Smooth muscle cell (in vitro differentiated cells): ENCODE data around the gene KHDRBS2. TPM values are rescaled to one million over a fixed set of nuclear protein-coding genes. Genes with fewer than 3 reads are reported as not detected.

Experiments used
- DNase-seq: peaks from one replicate; lab custom pipeline; 2025; ENCODE audit not compliant: unreplicated experiment; lab: John Stamatoyannopoulos, UW
- H2AFZ ChIP-seq: fragments of 200-600 bp; sonication (generic); 2 replicates; pipeline ENCODE4 v1.6.0; 2016; ENCODE audit warnings: antibody characterized with exemption, low read depth, mild to moderate bottlenecking
- H3F3A ChIP-seq: fragments of 200-600 bp; sonication (generic); 2 replicates; pipeline ENCODE4 v1.6.0; 2017; ENCODE audit warnings: antibody characterized with exemption, low read depth
- H3K27ac ChIP-seq: fragments of 200-600 bp; sonication (generic); 2 replicates; pipeline ENCODE4 v1.5.1; 2016; ENCODE audit warnings: low read depth, mild to moderate bottlenecking
- H3K27me3 ChIP-seq: fragments of 200-600 bp; sonication (generic); 2 replicates; pipeline ENCODE4 v1.6.1; 2016; ENCODE audit warnings: low read depth, mild to moderate bottlenecking
- H3K36me3 ChIP-seq: fragments of 200-600 bp; sonication (generic); 2 replicates; pipeline ENCODE4 v1.5.1; 2016; ENCODE audit warnings: low read depth
- H3K4me1 ChIP-seq: fragments of 200-600 bp; sonication (generic); 2 replicates; pipeline ENCODE4 v1.5.1; 2016; ENCODE audit warnings: low read depth
- H3K4me2 ChIP-seq: fragments of 200-600 bp; sonication (generic); 2 replicates; pipeline ENCODE4 v1.6.0; 2016; ENCODE audit warnings: mild to moderate bottlenecking
- H3K4me3 ChIP-seq: fragments of 200-600 bp; sonication (generic); 2 replicates; pipeline ENCODE4 v1.5.1; 2016; ENCODE audit warnings: mild to moderate bottlenecking
- H3K79me2 ChIP-seq: fragments of 200-600 bp; sonication (generic); 2 replicates; pipeline ENCODE4 v1.6.0; 2016; ENCODE audit warnings: low read depth, mild to moderate bottlenecking
- H3K9ac ChIP-seq: fragments of 200-600 bp; sonication (generic); 2 replicates; pipeline ENCODE4 v1.6.0; 2016; ENCODE audit warnings: low read depth
- H3K9me3 ChIP-seq: fragments of 200-600 bp; sonication (generic); replicated peaks from 2 replicates; pipeline ENCODE4 v1.5.1; 2016; ENCODE audit warnings: low read depth
- H4K20me1 ChIP-seq: fragments of 200-600 bp; sonication (generic); 2 replicates; pipeline ENCODE4 v1.6.0; 2016; ENCODE audit warnings: low read depth
- CTCF ChIP-seq: fragments of 200-600 bp; sonication (generic); IDR thresholded peaks from 2 replicates; pipeline ENCODE4 v1.5.1; 2017; ENCODE audit warnings: borderline replicate concordance, mild to moderate bottlenecking, antibody characterized with exemption; ENCODE audit not compliant: insufficient read depth, poor library complexity, severe bottlenecking
- WGBS: methylation state at CpG from one replicate; pipeline ENCODE4 v1.1.7; 2016; ENCODE audit warnings: low lambda C conversion rate; 5-methylcytosine and 5-hydroxymethylcytosine counted together
- polyA plus RNA-seq: library from polyadenylated mRNA; unstranded; fragments of >200 nt; fragmentation: Nextera tagmentation; extraction: Ambion mirVana; gene quantifications from 2 replicates; pipeline ENCODE4 v1.2.1, GENCODE V29; 2016
- total RNA-seq: library from RNA; depleted of rRNA; stranded (reverse); fragments of >200 nt; gene quantifications from 2 replicates; pipeline ENCODE4 v1.2.3, GENCODE V29; 2014

KHDRBS2 gene
- total and polyA plus RNA-seq, 2 experiments from 2014 or later: 0.07 to 0.27 TPM

GRCh38 chr6:62323818-62324431, 37.9 kb upstream of the KHDRBS2 start:
- no peak for DNase-seq
- WGBS: 79% methylated on average over 7 of the region's 7 CpGs
- H3K9ac ChIP-seq: no peak overlapping the region
- no peaks in the 10 kb centered on the region for H3F3A ChIP-seq
- no peak overlapping the region for H2AFZ ChIP-seq
- H4K20me1 ChIP-seq: no peaks in the 10 kb centered on the region
- H3K27ac ChIP-seq: peak overlapping the region; percentile 14
- TF ChIP-seq CTCF: no peak
- no peak overlapping the region for H3K4me2 ChIP-seq
- no peaks in the 10 kb centered on the region for H3K4me1 ChIP-seq
- H3K9me3 ChIP-seq: no peaks in the 10 kb centered on the region
- H3K79me2 ChIP-seq: no peaks in the 10 kb centered on the region
- no peak overlapping the region for H3K4me3 ChIP-seq
- no peaks in the 10 kb centered on the region for H3K27me3 ChIP-seq
- no peaks in the 10 kb centered on the region for H3K36me3 ChIP-seq

GRCh38 chr6:62298745-62299392, 12.8 kb upstream of the KHDRBS2 start:
- Histone ChIP-seq H3K27me3 (no peaks in the 10 kb centered on the region), H3K27ac (no peak overlapping the region), H3K9ac (no peak overlapping the region), H3K79me2 (no peaks in the 10 kb centered on the region), H2AFZ (no peak overlapping the region), H3F3A (no peaks in the 10 kb centered on the region), H4K20me1 (no peaks in the 10 kb centered on the region), H3K36me3 (no peaks in the 10 kb centered on the region), H3K4me3 (no peak overlapping the region), H3K4me1 (no peaks in the 10 kb centered on the region), H3K9me3 (no peaks in the 10 kb centered on the region), H3K4me2 (no peak overlapping the region)
- no peak for DNase-seq
- 89% methylated on average over 3 of the region's 3 CpGs for WGBS
- no peak for TF ChIP-seq CTCF

GRCh38 chr6:62296541-62296940, 10.5 kb upstream of the KHDRBS2 start:
- H3K4me3 ChIP-seq: no peak overlapping the region
- no peaks in the 10 kb centered on the region for H3K36me3 ChIP-seq
- no peak for DNase-seq
- H3K9ac ChIP-seq: no peak overlapping the region
- H3K79me2 ChIP-seq: no peaks in the 10 kb centered on the region
- H3K9me3 ChIP-seq: no peaks in the 10 kb centered on the region
- no peaks in the 10 kb centered on the region for H3F3A ChIP-seq
- H3K27ac ChIP-seq: no peak overlapping the region
- H2AFZ ChIP-seq: no peak overlapping the region
- H4K20me1 ChIP-seq: no peaks in the 10 kb centered on the region
- no peak overlapping the region for H3K4me2 ChIP-seq
- no peak for TF ChIP-seq CTCF
- H3K27me3 ChIP-seq: no peaks in the 10 kb centered on the region
- no peaks in the 10 kb centered on the region for H3K4me1 ChIP-seq
- 94% methylated on average over 1 of the region's 1 CpG for WGBS

- Histone ChIP-seq H2AFZ (no peak overlapping the region), H3K4me2 (no peak overlapping the region), H3K27ac (no peak overlapping the region), H3K9me3 (no peaks in the 10 kb centered on the region), H3K27me3 (peaks cover 39% of the 10 kb centered on the region), H3K4me3 (no peak overlapping the region), H3F3A (no peaks in the 10 kb centered on the region), H3K36me3 (no peaks in the 10 kb centered on the region), H3K4me1 (peaks cover 6% of the 10 kb centered on the region), H3K9ac (no peak overlapping the region), H3K79me2 (no peaks in the 10 kb centered on the region), H4K20me1 (no peaks in the 10 kb centered on the region)
- DNase-seq: no peak
- TF ChIP-seq CTCF: no peak
- 79% methylated on average over 1 of the region's 1 CpG for WGBS
Observed at GRCh38 chr6:62288974-62289373, 2.9 kb upstream of the KHDRBS2 start.
